ENCODE data around the gene COL28A1.

COL28A1 gene

DNA sequence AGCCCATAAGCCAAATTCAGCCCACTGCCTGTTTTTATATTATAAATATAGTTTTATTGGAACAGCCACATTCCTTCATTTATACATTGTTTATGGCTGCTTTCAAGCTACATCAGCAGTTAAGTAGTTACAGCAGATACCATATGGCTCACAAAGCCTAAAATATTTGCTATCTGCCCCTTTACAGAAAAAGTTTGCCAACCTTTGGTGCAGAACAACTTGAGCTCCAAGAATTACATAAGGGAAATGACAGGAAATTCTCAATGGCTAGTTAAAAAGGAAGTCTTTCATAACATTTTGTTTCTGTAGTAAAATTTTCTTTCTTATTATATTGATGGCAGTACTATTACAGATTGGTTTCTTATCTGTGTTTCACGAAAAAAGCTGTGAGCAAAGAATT is 59.3 kb downstream of the COL28A1 start:
- TF ChIP-seq ZNF837 (tag by site-specific recombination; IDR thresholded peaks at IDR 0.05): no peak
- TF ChIP-seq, protein P1, sequence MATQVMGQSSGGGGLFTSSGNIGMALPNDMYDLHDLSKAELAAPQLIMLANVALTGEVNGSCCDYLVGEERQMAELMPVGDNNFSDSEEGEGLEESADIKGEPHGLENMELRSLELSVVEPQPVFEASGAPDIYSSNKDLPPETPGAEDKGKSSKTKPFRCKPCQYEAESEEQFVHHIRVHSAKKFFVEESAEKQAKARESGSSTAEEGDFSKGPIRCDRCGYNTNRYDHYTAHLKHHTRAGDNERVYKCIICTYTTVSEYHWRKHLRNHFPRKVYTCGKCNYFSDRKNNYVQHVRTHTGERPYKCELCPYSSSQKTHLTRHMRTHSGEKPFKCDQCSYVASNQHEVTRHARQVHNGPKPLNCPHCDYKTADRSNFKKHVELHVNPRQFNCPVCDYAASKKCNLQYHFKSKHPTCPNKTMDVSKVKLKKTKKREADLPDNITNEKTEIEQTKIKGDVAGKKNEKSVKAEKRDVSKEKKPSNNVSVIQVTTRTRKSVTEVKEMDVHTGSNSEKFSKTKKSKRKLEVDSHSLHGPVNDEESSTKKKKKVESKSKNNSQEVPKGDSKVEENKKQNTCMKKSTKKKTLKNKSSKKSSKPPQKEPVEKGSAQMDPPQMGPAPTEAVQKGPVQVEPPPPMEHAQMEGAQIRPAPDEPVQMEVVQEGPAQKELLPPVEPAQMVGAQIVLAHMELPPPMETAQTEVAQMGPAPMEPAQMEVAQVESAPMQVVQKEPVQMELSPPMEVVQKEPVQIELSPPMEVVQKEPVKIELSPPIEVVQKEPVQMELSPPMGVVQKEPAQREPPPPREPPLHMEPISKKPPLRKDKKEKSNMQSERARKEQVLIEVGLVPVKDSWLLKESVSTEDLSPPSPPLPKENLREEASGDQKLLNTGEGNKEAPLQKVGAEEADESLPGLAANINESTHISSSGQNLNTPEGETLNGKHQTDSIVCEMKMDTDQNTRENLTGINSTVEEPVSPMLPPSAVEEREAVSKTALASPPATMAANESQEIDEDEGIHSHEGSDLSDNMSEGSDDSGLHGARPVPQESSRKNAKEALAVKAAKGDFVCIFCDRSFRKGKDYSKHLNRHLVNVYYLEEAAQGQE (tag by site-specific recombination; IDR thresholded peaks at IDR 0.05): no peak
- TF ChIP-seq ZNF184 (tag by site-specific recombination; IDR thresholded peaks at IDR 0.05): no peak
- TF ChIP-seq ZNF521 (tag by site-specific recombination; IDR thresholded peaks at IDR 0.05): no peak
- TF ChIP-seq ZNF157 (tag by site-specific recombination; IDR thresholded peaks at IDR 0.05): no peak
- no peak for TF ChIP-seq ZNF776 (tag by site-specific recombination; IDR thresholded peaks at IDR 0.05; ENCODE audit: borderline replicate concordance)
- no peak for TF ChIP-seq ZBTB7A (tag by site-specific recombination; IDR thresholded peaks at IDR 0.05; ENCODE audit: low read depth)
- no peak for TF ChIP-seq ZNF24 (tag by site-specific recombination; IDR thresholded peaks at IDR 0.05)
- TF ChIP-seq TCF7L2 (IDR thresholded peaks at IDR 0.05; ENCODE audit: borderline replicate concordance, low read depth, low read length): no peak
- TF ChIP-seq SP3 (tag by site-specific recombination; IDR thresholded peaks at IDR 0.05): no peak
- TF ChIP-seq HOXD13 (CRISPR knock-in tag; IDR thresholded peaks at IDR 0.05; ENCODE audit: borderline replicate concordance): no peak
- TF ChIP-seq ZBTB8A (tag by site-specific recombination; IDR thresholded peaks at IDR 0.05): no peak
- TF ChIP-seq ZNF112 (tag by site-specific recombination; IDR thresholded peaks at IDR 0.05): no peak
- TF ChIP-seq ZNF843 (tag by site-specific recombination; IDR thresholded peaks at IDR 0.05): no peak
- no peak for TF ChIP-seq ZNF654 (tag by site-specific recombination; IDR thresholded peaks at IDR 0.05; ENCODE audit: low read depth)
- H3K36me3 ChIP-seq (ENCODE audit: control insufficient read depth in 2 of 2, insufficient read depth in 1 of 2, low read length in 2 of 2): no peaks in the 10 kb centered on the region
- H3K4me3 ChIP-seq (ENCODE audit: low read depth, low read length): no peak overlapping the region
- H3K4me1 ChIP-seq (ENCODE audit: control insufficient read depth, insufficient read depth, low read length): no peaks in the 10 kb centered on the region
- H3K27ac ChIP-seq (ENCODE audit: extremely low read depth, low read depth, low read length): no peak overlapping the region
- POLR2A ChIA-PET: no interaction called here
- no peaks in the 10 kb centered on the region for H3K9me3 ChIP-seq (ENCODE audit: control insufficient read depth, insufficient read depth, low read depth, low read length)
- CTCF ChIA-PET: no interaction called here

DNA sequence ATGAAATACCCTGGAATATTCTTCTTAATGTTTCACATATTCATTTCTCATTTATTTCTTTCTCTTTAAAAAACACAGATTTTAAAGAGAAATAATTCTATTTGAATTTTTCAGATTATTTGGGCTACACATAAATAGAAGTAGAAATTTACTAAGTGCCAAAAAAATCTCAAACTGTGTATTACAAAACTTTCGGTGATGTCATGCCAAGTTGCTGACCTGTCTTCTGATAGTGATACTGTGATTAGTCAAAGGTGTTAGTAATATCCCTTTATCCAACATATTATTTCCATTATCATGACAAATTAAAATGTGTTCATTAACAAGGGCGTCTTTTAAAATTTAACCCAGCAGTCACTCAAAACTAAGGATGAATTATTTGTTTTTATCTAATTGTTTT is 60.1 kb downstream of the COL28A1 start:
- CTCF ChIA-PET: no interaction called here
- Histone ChIP-seq H3K4me1 (ENCODE audit: control insufficient read depth, insufficient read depth, low read length) (no peaks in the 10 kb centered on the region), H3K27ac (ENCODE audit: extremely low read depth, low read depth, low read length) (no peak overlapping the region), H3K9me3 (ENCODE audit: control insufficient read depth, insufficient read depth, low read depth, low read length) (no peaks in the 10 kb centered on the region), H3K4me3 (ENCODE audit: low read depth, low read length) (no peak overlapping the region), H3K36me3 (ENCODE audit: control insufficient read depth in 2 of 2, insufficient read depth in 1 of 2, low read length in 2 of 2) (no peaks in the 10 kb centered on the region)
- TF ChIP-seq ZNF585B (tag by site-specific recombination; IDR thresholded peaks at IDR 0.05) (no peak), HOXD13 (CRISPR knock-in tag; IDR thresholded peaks at IDR 0.05; ENCODE audit: borderline replicate concordance) (no peak), BCL11B (tag by site-specific recombination; IDR thresholded peaks at IDR 0.05; ENCODE audit: low read depth) (no peak), ZNF571 (tag by site-specific recombination; IDR thresholded peaks at IDR 0.05) (no peak)
- TF ChIP-seq, protein P2, sequence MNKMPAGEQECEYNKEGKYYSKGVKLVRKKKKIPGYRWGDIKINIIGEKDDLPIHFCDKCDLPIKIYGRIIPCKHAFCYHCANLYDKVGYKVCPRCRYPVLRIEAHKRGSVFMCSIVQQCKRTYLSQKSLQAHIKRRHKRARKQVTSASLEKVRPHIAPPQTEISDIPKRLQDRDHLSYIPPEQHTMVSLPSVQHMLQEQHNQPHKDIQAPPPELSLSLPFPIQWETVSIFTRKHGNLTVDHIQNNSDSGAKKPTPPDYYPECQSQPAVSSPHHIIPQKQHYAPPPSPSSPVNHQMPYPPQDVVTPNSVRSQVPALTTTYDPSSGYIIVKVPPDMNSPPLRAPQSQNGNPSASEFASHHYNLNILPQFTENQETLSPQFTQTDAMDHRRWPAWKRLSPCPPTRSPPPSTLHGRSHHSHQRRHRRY (tag by site-specific recombination; IDR thresholded peaks at IDR 0.05): no peak
- POLR2A ChIA-PET: no interaction called here

DNA sequence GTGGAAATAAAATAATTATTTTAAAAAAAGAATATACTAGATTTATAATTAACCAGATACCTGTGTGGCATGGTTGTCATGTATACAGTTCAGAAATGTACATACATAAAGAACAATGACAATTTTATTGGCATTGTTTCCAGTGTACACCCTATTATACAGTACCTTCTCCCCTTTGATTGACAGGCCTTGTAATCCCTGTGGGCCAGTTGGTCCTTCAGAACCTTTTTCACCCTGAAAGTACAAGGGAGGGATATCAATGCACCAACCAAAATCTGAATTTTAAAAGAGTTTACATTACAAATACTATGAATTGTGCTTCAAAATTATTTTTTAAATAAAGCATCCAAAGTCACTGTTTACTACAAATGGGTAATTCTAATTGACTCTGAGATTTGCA is 61.2 kb downstream of the COL28A1 start:
- no peaks in the 10 kb centered on the region for H3K9me3 ChIP-seq (ENCODE audit: control insufficient read depth, insufficient read depth, low read depth, low read length)
- ChIA-PET POLR2A (no interaction called here), CTCF (no interaction called here)
- TF ChIP-seq, protein P3, sequence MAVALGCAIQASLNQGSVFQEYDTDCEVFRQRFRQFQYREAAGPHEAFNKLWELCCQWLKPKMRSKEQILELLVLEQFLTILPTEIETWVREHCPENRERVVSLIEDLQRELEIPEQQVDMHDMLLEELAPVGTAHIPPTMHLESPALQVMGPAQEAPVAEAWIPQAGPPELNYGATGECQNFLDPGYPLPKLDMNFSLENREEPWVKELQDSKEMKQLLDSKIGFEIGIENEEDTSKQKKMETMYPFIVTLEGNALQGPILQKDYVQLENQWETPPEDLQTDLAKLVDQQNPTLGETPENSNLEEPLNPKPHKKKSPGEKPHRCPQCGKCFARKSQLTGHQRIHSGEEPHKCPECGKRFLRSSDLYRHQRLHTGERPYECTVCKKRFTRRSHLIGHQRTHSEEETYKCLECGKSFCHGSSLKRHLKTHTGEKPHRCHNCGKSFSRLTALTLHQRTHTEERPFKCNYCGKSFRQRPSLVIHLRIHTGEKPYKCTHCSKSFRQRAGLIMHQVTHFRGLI (tag by site-specific recombination; IDR thresholded peaks at IDR 0.05): no peak
- TF ChIP-seq ZNF830 (tag by site-specific recombination; IDR thresholded peaks at IDR 0.05; ENCODE audit: low read depth): no peak
- TF ChIP-seq ZSCAN23 (tag by site-specific recombination; IDR thresholded peaks at IDR 0.05): no peak
- TF ChIP-seq, protein P4, sequence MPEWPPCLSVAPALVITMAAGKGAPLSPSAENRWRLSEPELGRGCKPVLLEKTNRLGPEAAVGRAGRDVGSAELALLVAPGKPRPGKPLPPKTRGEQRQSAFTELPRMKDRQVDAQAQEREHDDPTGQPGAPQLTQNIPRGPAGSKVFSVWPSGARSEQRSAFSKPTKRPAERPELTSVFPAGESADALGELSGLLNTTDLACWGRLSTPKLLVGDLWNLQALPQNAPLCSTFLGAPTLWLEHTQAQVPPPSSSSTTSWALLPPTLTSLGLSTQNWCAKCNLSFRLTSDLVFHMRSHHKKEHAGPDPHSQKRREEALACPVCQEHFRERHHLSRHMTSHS (tag by site-specific recombination; IDR thresholded peaks at IDR 0.05): no peak
- TF ChIP-seq ZNF558 (tag by site-specific recombination; IDR thresholded peaks at IDR 0.05): no peak

More for the DNA sequence above, 61.2 kb downstream of the COL28A1 start:
- Histone ChIP-seq H3K36me3 (ENCODE audit: control insufficient read depth in 2 of 2, insufficient read depth in 1 of 2, low read length in 2 of 2) (no peaks in the 10 kb centered on the region), H3K27ac (ENCODE audit: extremely low read depth, low read depth, low read length) (no peak overlapping the region), H3K4me3 (ENCODE audit: low read depth, low read length) (no peak overlapping the region), H3K4me1 (ENCODE audit: control insufficient read depth, insufficient read depth, low read length) (no peaks in the 10 kb centered on the region)
